H1 (cell line): ENCODE measurements around the gene SULT2B1. TPM values are rescaled to one million over a fixed set of nuclear protein-coding genes. Genes with fewer than 3 reads are reported as not detected.

ENCODE experiments used
- CTCF ChIA-PET: fragments of 300-600 bp; sonication (Branson Sonifier 250); formaldehyde crosslinking; loops from one replicate; lab custom pipeline; 2021; ENCODE audit not compliant: partially characterized antibody; lab: Charles Lee
- POLR2A ChIA-PET: fragments of 300-600 bp; sonication (Branson Sonifier 250); formaldehyde crosslinking; loops from one replicate; lab custom pipeline; 2021; ENCODE audit warnings: inconsistent platforms; ENCODE audit not compliant: partially characterized antibody; lab: Charles Lee
- DNase-seq, 2 experiments: peaks; one replicate each; pipeline versions ENCODE4 v3.0.0 to v3.0.0-alpha.2; 2010 to 2022; ENCODE audit warnings: low spot score in 2 of 2, low read depth in 1 of 2, mixed read lengths in 1 of 2
- FAIRE-seq: peaks from 2 replicates; lab custom pipeline; 2011; peaks lifted over from hg19 to GRCh38; lab: Jason Lieb, UNC
- H2AFZ ChIP-seq: 2 replicates; pipeline ENCODE4 v1.8.1; 2012; ENCODE audit warnings: low read length, inconsistent platforms
- H2AK5ac ChIP-seq: 2 replicates; pipeline ENCODE4 v1.6.1; 2013; ENCODE audit warnings: low read depth, low read length
- H2BK120ac ChIP-seq: replicated peaks from 2 replicates; pipeline ENCODE3; 2013; ENCODE audit warnings: low read depth, low read length, inconsistent platforms
- H2BK12ac ChIP-seq: 2 replicates; pipeline ENCODE4 v1.6.1; 2013; ENCODE audit warnings: low read depth, low read length
- H2BK15ac ChIP-seq: 2 replicates; pipeline ENCODE4 v1.6.1; 2013; ENCODE audit warnings: low read length
- H2BK20ac ChIP-seq: 2 replicates; pipeline ENCODE4 v1.6.1; 2013; ENCODE audit warnings: low read length
- H2BK5ac ChIP-seq: 2 replicates; pipeline ENCODE4 v1.6.1; 2013; ENCODE audit warnings: low read depth, low read length
- H3K14ac ChIP-seq: 2 replicates; pipeline ENCODE4 v1.6.1; 2013; ENCODE audit warnings: inconsistent platforms; ENCODE audit not compliant: insufficient read length
- H3K18ac ChIP-seq: 2 replicates; pipeline ENCODE4 v1.6.1; 2013; ENCODE audit warnings: low read length; ENCODE audit errors: extremely low read depth
- H3K23ac ChIP-seq: 2 replicates; pipeline ENCODE4 v1.6.1; 2013; ENCODE audit warnings: inconsistent platforms; ENCODE audit not compliant: insufficient read length
- H3K23me2 ChIP-seq: 2 replicates; pipeline ENCODE4 v1.6.1; 2013; ENCODE audit warnings: low read depth, low read length
- H3K27ac ChIP-seq: 2 replicates; pipeline ENCODE4 v1.6.1; 2011; ENCODE audit warnings: low read depth, low read length, inconsistent platforms
- H3K27me3 ChIP-seq, 4 experiments: replicated peaks in 1 of 4; 1 replicate in 1 of 4; 2 replicates in 3 of 4; pipeline versions ENCODE4 v1.6.1 to v1.8.1; 2011 to 2013; ENCODE audit warnings: low read length in 3 of 4, mild to moderate bottlenecking in 3 of 4, inconsistent platforms in 2 of 4, mixed read lengths in 2 of 4, moderate library complexity in 1 of 4; ENCODE audit not compliant: control insufficient read depth in 3 of 4, insufficient read depth in 3 of 4; ENCODE audit errors: extremely low read depth in 1 of 4
- H3K36me3 ChIP-seq, 4 experiments: 2 replicates each; pipeline versions ENCODE4 v1.6.1 to v1.8.1; 2011 to 2013; ENCODE audit warnings: mild to moderate bottlenecking in 4 of 4, low read length in 3 of 4, moderate library complexity in 2 of 4, control low read depth in 1 of 4, inconsistent platforms in 1 of 4; ENCODE audit not compliant: insufficient read depth in 4 of 4, control insufficient read depth in 2 of 4
- H3K4ac ChIP-seq: replicated peaks from 2 replicates; pipeline ENCODE3; 2013; ENCODE audit warnings: low read length, low read depth, mixed read lengths, inconsistent platforms; ENCODE audit not compliant: insufficient read length
- H3K4me1 ChIP-seq, 4 experiments: replicated peaks in 1 of 4; 1 replicate in 1 of 4; 2 replicates in 3 of 4; pipeline versions ENCODE4 v1.6.1 to v1.8.1; 2011 to 2013; ENCODE audit warnings: low read length in 3 of 4, inconsistent platforms in 2 of 4, mixed read lengths in 1 of 4; ENCODE audit not compliant: insufficient read depth in 4 of 4, control insufficient read depth in 3 of 4
- H3K4me2 ChIP-seq, 2 experiments: 2 replicates each; pipeline versions ENCODE4 v1.6.1 to v1.8.1; 2011 to 2013; ENCODE audit warnings: low read depth in 2 of 2, low read length in 2 of 2, control low read depth in 1 of 2, inconsistent platforms in 1 of 2, mild to moderate bottlenecking in 1 of 2; ENCODE audit not compliant: insufficient read depth in 1 of 2
- H3K4me3 ChIP-seq, 4 experiments: fragments of 200-600, 300-600 bp in 1 of 4; sonication (generic), shearing (Covaris generic), sonication (Bioruptor Twin) in 1 of 4; 2 replicates each; pipeline versions ENCODE4 v1.5.1 to v1.8.1; 2011 to 2016; ENCODE audit warnings: low read length in 4 of 4, low read depth in 3 of 4, control low read depth in 2 of 4, inconsistent platforms in 2 of 4, mild to moderate bottlenecking in 2 of 4, mixed read lengths in 1 of 4, moderate library complexity in 1 of 4; ENCODE audit not compliant: insufficient read depth in 2 of 4; ENCODE audit errors: extremely low read depth in 1 of 4
- H3K56ac ChIP-seq: replicated peaks from 2 replicates; pipeline ENCODE3; 2013; ENCODE audit warnings: low read depth, mild to moderate bottlenecking, mixed read lengths, low read length, inconsistent platforms; ENCODE audit not compliant: insufficient read length
- H3K79me1 ChIP-seq: 2 replicates; pipeline ENCODE4 v1.6.1; 2013; ENCODE audit warnings: low read depth, low read length, control low read depth
- H3K79me2 ChIP-seq, 2 experiments: 2 replicates each; pipeline versions ENCODE4 v1.6.1 to v1.8.1; 2012 to 2013; ENCODE audit warnings: low read length in 2 of 2, mild to moderate bottlenecking in 2 of 2, inconsistent platforms in 1 of 2; ENCODE audit not compliant: insufficient read depth in 2 of 2, control insufficient read depth in 1 of 2
- H3K9ac ChIP-seq, 4 experiments: replicated peaks in 1 of 4; 1 replicate in 1 of 4; 2 replicates in 3 of 4; pipeline versions ENCODE4 v1.6.1 to v1.8.1; 2011 to 2013; ENCODE audit warnings: low read depth in 3 of 4, low read length in 3 of 4, control low read depth in 2 of 4, mild to moderate bottlenecking in 2 of 4, moderate library complexity in 2 of 4, inconsistent platforms in 1 of 4; ENCODE audit errors: extremely low read depth in 1 of 4
- H3K9me3 ChIP-seq, 2 experiments: 2 replicates each; pipeline versions ENCODE4 v1.6.1 to v1.8.1; 2012 to 2013; ENCODE audit warnings: mild to moderate bottlenecking in 2 of 2, moderate library complexity in 2 of 2, control low read depth in 1 of 2, inconsistent platforms in 1 of 2, low read depth in 1 of 2, low read length in 1 of 2, mixed read lengths in 1 of 2; ENCODE audit not compliant: insufficient read depth in 2 of 2
- H4K20me1 ChIP-seq, 2 experiments: replicated peaks in 1 of 2; 2 replicates each; pipeline versions ENCODE3 to v1.8.1; 2011 to 2013; ENCODE audit warnings: inconsistent platforms in 2 of 2, low read length in 2 of 2, mild to moderate bottlenecking in 1 of 2; ENCODE audit not compliant: insufficient read depth in 2 of 2, control insufficient read depth in 1 of 2
- H4K5ac ChIP-seq: 2 replicates; pipeline ENCODE4 v1.6.1; 2013; ENCODE audit warnings: low read length, low read depth, mixed read lengths, inconsistent platforms; ENCODE audit not compliant: insufficient read length
- H4K8ac ChIP-seq: 2 replicates; pipeline ENCODE4 v1.8.0; 2013; ENCODE audit warnings: mild to moderate bottlenecking, moderate library complexity, low read length, inconsistent platforms; ENCODE audit not compliant: insufficient read depth; ENCODE audit errors: extremely low read depth
- H4K91ac ChIP-seq: replicated peaks from 2 replicates; pipeline ENCODE3; 2013; ENCODE audit warnings: low read length, mixed read lengths, inconsistent platforms; ENCODE audit not compliant: insufficient read length
- JUN ChIP-seq: IDR thresholded peaks from 2 replicates; pipeline ENCODE4 v1.6.1; 2011; ENCODE audit warnings: low read depth, mild to moderate bottlenecking, improper control_type of control experiment, low read length
- KDM1A ChIP-seq: fragments of 200-600, 300-600 bp; sonication (generic); IDR thresholded peaks from 2 replicates; pipeline ENCODE4 v1.7.1; 2016; ENCODE audit warnings: mild to moderate bottlenecking, low read length, borderline replicate concordance
- WGBS, 2 experiments: shearing (Covaris generic) in 1 of 2; methylation state at CpG; one replicate each; pipeline versions ENCODE4 v1.1.6 to v1.1.7; 2013 to 2015; ENCODE audit warnings: low lambda C conversion rate in 2 of 2, mixed read lengths in 2 of 2, inconsistent platforms in 1 of 2, low coverage in 1 of 2, missing lambda C conversion rate in 1 of 2; ENCODE audit not compliant: insufficient replicate concordance in 2 of 2, insufficient coverage in 1 of 2, insufficient read length in 1 of 2; ENCODE audit errors: extremely low coverage in 1 of 2, missing lambda C conversion rate in 1 of 2; 5-methylcytosine and 5-hydroxymethylcytosine counted together
- polyA plus RNA-seq, 7 experiments: library from polyadenylated mRNA; depleted of rRNA in 3 of 7; stranded (reverse) in 5 of 7; unstranded in 2 of 7; fragments of >200 nt in 5 of 7; fragments of 200-250 nt in 2 of 7; gene quantifications; 1 replicate in 5 of 7; 2 replicates in 1 of 7; 4 replicates in 1 of 7; pipeline versions ENCODE4 v1.2.1 to v1.2.3, GENCODE V29; 2011 to 2013; ENCODE audit warnings: missing spikeins in 2 of 7, mixed read lengths in 2 of 7
- total RNA-seq: library from RNA; stranded (reverse); fragmentation: NEBNext Ultra II Directional; extraction: Animal tissue kit (Norgen Biotek cat#: 25700); gene quantifications from 2 replicates; pipeline ENCODE4 v1.2.1, GENCODE V29; 2021

The SULT2B1 gene
- total and polyA plus RNA-seq, 2 of the 8 experiments (the other 6 are each of a cell fraction or from before 2014, with no cell fraction given), result 1.5 to 2.6 TPM

DNA sequence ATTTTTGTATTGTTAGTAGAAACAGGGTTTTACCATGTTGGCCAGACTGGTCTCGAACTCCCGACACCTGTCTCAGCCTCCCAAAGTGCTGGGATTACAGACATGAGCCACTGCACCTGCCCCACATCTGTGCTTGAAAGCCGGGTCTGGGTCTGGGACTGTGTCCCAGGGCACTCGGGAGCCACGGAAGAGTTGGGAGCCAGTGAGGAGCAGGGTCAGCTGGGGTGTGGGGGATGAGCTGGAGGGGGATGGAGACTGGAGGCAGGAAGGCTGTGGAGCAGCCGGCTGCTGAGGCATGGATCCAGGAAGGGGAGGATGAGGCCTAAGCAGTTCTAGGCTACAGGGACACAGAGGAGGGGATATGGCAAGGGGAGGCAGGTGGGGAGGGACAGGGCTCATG lies 43.9 kb downstream of the SULT2B1 start:
- Histone ChIP-seq H4K8ac (no peak overlapping the region), H3K4me3 (no peak overlapping the region), H3K23me2 (no peaks in the 10 kb centered on the region; the same call in 1 of the 2 replicates), H2AFZ (no peak overlapping the region), H3K79me2 (no peaks in the 10 kb centered on the region), H2AK5ac (no peak overlapping the region), H3K9ac (no peak overlapping the region), H3K4ac (no peak overlapping the region), H2BK20ac (no peak overlapping the region), H3K9me3 (no peaks in the 10 kb centered on the region), H4K91ac (no peak overlapping the region), H3K79me1 (no peaks in the 10 kb centered on the region), H2BK5ac (no peak overlapping the region), H4K5ac (no peak overlapping the region), H3K14ac (no peak overlapping the region), H2BK12ac (no peak overlapping the region), H2BK15ac (no peak overlapping the region), H3K56ac (no peak overlapping the region), H3K36me3 (no peaks in the 10 kb centered on the region), H3K4me1 (no peaks in the 10 kb centered on the region), H3K23ac (no peak overlapping the region), H3K27me3 (0 out of 7 replicates have a peak, but pooled peaks cover 0 to 3% (median 0%) of the 10 kb centered on the region in 4 experiments), H4K20me1 (peaks cover 0 to 2% of the 10 kb centered on the region in 2 experiments), H3K27ac (no peak overlapping the region), H3K18ac (no peak overlapping the region), H3K4me2 (no peak overlapping the region), H2BK120ac (no peak overlapping the region)
- no peak for DNase-seq
- FAIRE-seq, result no peak
- peak; percentile 54 for TF ChIP-seq KDM1A
- no peak for TF ChIP-seq JUN
- ChIA-PET CTCF (interaction anchor here (0.6 to 16.8 kb wide), 6 partner anchors 9 to 89 kb away, joined by 3 to 353 read pairs (median 12); partner anchors contain the start of gene SPACA4), POLR2A (interaction anchor here (1.5 to 16.9 kb wide), 4 partner anchors 10 to 114 kb away, joined by 4 to 175 read pairs (median 11); partner anchors contain the start of genes FAM83E, RPL18, SPACA4 and SPHK2)
- 91% methylated on average over 6 of the region's 6 CpGs; no CpG with 5 or more reads in 1 of the 2 experiments for WGBS, 2 experiments
